ENCODE results near the gene RASGEF1B.

RASGEF1B gene

DNA sequence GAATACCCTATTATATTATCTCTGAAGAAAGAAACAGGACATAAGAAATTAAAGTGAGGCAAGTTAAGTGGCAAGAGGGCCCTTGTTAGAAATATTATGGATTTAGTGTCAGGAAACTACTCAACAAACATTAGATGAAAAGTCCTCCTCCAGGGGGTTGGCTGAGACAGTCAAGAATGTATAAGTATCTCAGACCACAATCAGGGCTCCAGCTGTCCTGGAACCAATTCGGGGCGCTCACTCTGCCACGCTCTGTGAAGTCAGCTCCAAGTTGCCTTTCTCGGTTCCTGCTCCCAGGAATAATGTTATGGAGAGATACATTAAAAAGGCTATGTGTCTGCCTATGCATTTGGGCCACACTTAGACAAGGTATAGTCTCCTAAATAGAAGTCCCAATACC, 73.3 kb downstream of the RASGEF1B start:
- Histone ChIP-seq H3K27ac (ENCODE audit: insufficient read depth in 1 of 2, low read depth in 1 of 2, low read length in 2 of 2, poor library complexity in 1 of 2, severe bottlenecking in 2 of 2) (no peak overlapping the region), H3K4me1 (ENCODE audit: control extremely low read depth in 1 of 4, control insufficient read depth in 4 of 4, insufficient read depth in 4 of 4, low read length in 3 of 4) (no peaks in the 10 kb centered on the region), H3K27me3 (replicated peaks in 2 of 5; ENCODE audit: control insufficient read depth in 4 of 5, insufficient read depth in 5 of 5, low read length in 4 of 5) (no peaks in the 10 kb centered on the region), H3K9me3 (ENCODE audit: control extremely low read depth in 1 of 5, control insufficient read depth in 4 of 5, insufficient read depth in 2 of 5, low read depth in 1 of 5, low read length in 4 of 5) (no peaks in the 10 kb centered on the region), H3K4me3 (ENCODE audit: control insufficient read depth in 1 of 7, extremely low read depth in 1 of 7, insufficient read depth in 4 of 7, low read depth in 2 of 7, low read length in 6 of 7) (no peak overlapping the region), H3K36me3 (ENCODE audit: control insufficient read depth in 4 of 4, insufficient read depth in 4 of 4, low read length in 3 of 4) (no peaks in the 10 kb centered on the region)
- POLR2A ChIA-PET: no interaction called here
- WGBS (ENCODE audit: insufficient coverage): 100% methylated on average over 1 of the region's 4 CpGs
- no peak for DNase-seq
- CTCF ChIA-PET: interaction anchor here (1.2 to 2.5 kb wide), 3 partner anchors 29 to 950 kb away, joined by 3 to 13 read pairs (median 4); no protein-coding TSS in a partner anchor

DNA sequence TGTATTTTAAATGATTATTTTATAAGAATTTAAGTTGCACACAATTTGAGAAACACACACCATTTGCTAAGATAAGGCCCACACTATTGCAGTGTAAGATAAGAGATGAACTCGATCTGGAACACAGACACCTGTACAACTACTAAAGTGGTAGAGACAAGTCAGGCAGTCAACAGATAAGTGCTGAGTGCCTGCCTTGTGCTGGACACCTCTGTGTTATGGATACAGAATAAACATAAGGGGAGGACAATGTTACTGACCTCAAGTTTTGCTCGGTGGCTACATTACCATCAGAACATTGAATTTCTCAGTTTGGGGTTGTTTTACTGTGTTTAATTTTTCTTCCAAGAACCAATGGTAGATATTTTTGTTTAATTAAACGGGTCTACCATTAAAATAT, 74.1 kb downstream of the RASGEF1B start:
- Histone ChIP-seq H3K36me3 (ENCODE audit: control insufficient read depth in 4 of 4, insufficient read depth in 4 of 4, low read length in 3 of 4) (no peaks in the 10 kb centered on the region), H3K27me3 (replicated peaks in 2 of 5; ENCODE audit: control insufficient read depth in 4 of 5, insufficient read depth in 5 of 5, low read length in 4 of 5) (no peaks in the 10 kb centered on the region), H3K4me3 (ENCODE audit: control insufficient read depth in 1 of 7, extremely low read depth in 1 of 7, insufficient read depth in 4 of 7, low read depth in 2 of 7, low read length in 6 of 7) (no peak overlapping the region), H3K27ac (ENCODE audit: insufficient read depth in 1 of 2, low read depth in 1 of 2, low read length in 2 of 2, poor library complexity in 1 of 2, severe bottlenecking in 2 of 2) (no peak overlapping the region), H3K9me3 (ENCODE audit: control extremely low read depth in 1 of 5, control insufficient read depth in 4 of 5, insufficient read depth in 2 of 5, low read depth in 1 of 5, low read length in 4 of 5) (no peaks in the 10 kb centered on the region), H3K4me1 (ENCODE audit: control extremely low read depth in 1 of 4, control insufficient read depth in 4 of 4, insufficient read depth in 4 of 4, low read length in 3 of 4) (no peaks in the 10 kb centered on the region)
- 100% methylated on average over 1 of the region's 3 CpGs for WGBS (ENCODE audit: insufficient coverage)
- ChIA-PET POLR2A (no interaction called here), CTCF (no interaction called here)
- no peak for DNase-seq

DNA sequence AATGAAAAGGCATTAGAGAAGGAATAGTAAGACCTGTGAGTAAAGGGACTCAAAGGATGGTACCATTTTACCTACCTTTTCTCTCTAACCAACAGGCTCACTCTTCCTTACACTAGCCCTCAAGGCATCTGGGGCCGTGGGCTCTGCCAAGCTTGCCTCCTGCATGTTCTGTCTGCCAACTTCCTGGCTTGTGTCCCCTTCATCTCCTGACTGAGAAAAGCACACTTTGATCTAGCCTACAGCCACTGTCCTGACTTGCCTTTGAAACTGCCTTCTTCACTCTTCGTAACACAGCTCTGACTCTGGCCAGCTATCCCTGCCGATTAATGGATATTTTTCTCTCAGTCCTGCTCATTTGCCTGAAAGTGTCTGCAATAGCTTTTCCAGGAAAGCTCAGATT, 76.5 kb downstream of the RASGEF1B start:
- H3K36me3 ChIP-seq (ENCODE audit: control insufficient read depth in 4 of 4, insufficient read depth in 4 of 4, low read length in 3 of 4): no peaks in the 10 kb centered on the region
- CTCF ChIA-PET: interaction anchor here (1.6 to 3.0 kb wide), 2 partner anchors 11 to 873 kb away, joined by 6 to 7 read pairs; no protein-coding TSS in a partner anchor

DNA sequence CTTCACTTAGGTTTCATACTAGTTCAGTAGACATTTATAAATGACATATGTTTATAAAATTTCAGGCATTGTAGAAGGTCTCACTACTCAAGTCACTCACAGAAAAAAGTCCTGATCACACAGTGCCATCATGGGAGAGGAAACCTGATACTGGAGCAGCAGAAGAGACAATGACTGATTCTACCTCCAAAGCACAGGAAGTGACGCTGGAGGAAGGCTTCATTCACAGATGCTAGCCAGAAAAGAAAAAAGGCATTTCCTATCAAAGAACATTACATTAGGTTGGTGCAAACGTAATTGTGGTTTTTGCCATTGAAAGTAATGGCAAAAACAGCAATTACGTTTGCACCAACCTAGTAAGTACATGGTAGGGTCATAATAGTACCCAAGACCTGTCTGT, 79.5 kb downstream of the RASGEF1B start:
- POLR2A ChIA-PET: no interaction called here
- Histone ChIP-seq H3K4me1 (ENCODE audit: control extremely low read depth in 1 of 4, control insufficient read depth in 4 of 4, insufficient read depth in 4 of 4, low read length in 3 of 4) (no peaks in the 10 kb centered on the region), H3K4me3 (ENCODE audit: control insufficient read depth in 1 of 7, extremely low read depth in 1 of 7, insufficient read depth in 4 of 7, low read depth in 2 of 7, low read length in 6 of 7) (no peak overlapping the region), H3K27me3 (replicated peaks in 2 of 5; ENCODE audit: control insufficient read depth in 4 of 5, insufficient read depth in 5 of 5, low read length in 4 of 5) (no peaks in the 10 kb centered on the region), H3K36me3 (ENCODE audit: control insufficient read depth in 4 of 4, insufficient read depth in 4 of 4, low read length in 3 of 4) (no peaks in the 10 kb centered on the region), H3K27ac (ENCODE audit: insufficient read depth in 1 of 2, low read depth in 1 of 2, low read length in 2 of 2, poor library complexity in 1 of 2, severe bottlenecking in 2 of 2) (no peak overlapping the region), H3K9me3 (ENCODE audit: control extremely low read depth in 1 of 5, control insufficient read depth in 4 of 5, insufficient read depth in 2 of 5, low read depth in 1 of 5, low read length in 4 of 5) (no peaks in the 10 kb centered on the region)
- WGBS (ENCODE audit: insufficient coverage): 100% methylated on average over 2 of the region's 3 CpGs
- no peak for DNase-seq
- CTCF ChIA-PET: no interaction called here

More for the DNA sequence above, 76.5 kb downstream of the RASGEF1B start:
- Histone ChIP-seq H3K9me3 (ENCODE audit: control extremely low read depth in 1 of 5, control insufficient read depth in 4 of 5, insufficient read depth in 2 of 5, low read depth in 1 of 5, low read length in 4 of 5) (no peaks in the 10 kb centered on the region), H3K27me3 (replicated peaks in 2 of 5; ENCODE audit: control insufficient read depth in 4 of 5, insufficient read depth in 5 of 5, low read length in 4 of 5) (no peaks in the 10 kb centered on the region), H3K4me1 (ENCODE audit: control extremely low read depth in 1 of 4, control insufficient read depth in 4 of 4, insufficient read depth in 4 of 4, low read length in 3 of 4) (no peaks in the 10 kb centered on the region), H3K4me3 (ENCODE audit: control insufficient read depth in 1 of 7, extremely low read depth in 1 of 7, insufficient read depth in 4 of 7, low read depth in 2 of 7, low read length in 6 of 7) (no peak overlapping the region), H3K27ac (ENCODE audit: insufficient read depth in 1 of 2, low read depth in 1 of 2, low read length in 2 of 2, poor library complexity in 1 of 2, severe bottlenecking in 2 of 2) (no peak overlapping the region)
- POLR2A ChIA-PET: no interaction called here
- no peak for DNase-seq
- 90% methylated on average over 3 of the region's 3 CpGs for WGBS (ENCODE audit: insufficient coverage)

DNA sequence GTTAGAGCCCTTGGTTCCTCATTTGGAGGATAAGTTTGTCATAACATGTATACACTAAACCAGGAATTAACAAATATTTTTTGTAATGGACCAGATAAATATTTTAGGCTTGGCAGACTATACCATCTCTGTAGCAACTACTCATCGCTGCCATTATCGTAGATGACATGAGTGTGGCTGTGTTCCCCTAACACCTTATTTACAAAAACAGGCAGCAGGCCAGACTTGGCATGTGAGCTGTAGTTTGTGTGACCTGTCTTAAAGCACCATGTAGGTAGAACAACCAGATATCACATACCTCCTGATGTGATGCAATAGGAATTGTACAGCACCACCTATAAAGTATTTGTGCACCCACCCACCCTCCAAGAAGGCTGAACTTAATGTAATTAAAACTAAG, 82.0 kb downstream of the RASGEF1B start:
- Histone ChIP-seq H3K27ac (ENCODE audit: insufficient read depth in 1 of 2, low read depth in 1 of 2, low read length in 2 of 2, poor library complexity in 1 of 2, severe bottlenecking in 2 of 2) (no peak overlapping the region), H3K4me1 (ENCODE audit: control extremely low read depth in 1 of 4, control insufficient read depth in 4 of 4, insufficient read depth in 4 of 4, low read length in 3 of 4) (no peaks in the 10 kb centered on the region), H3K27me3 (replicated peaks in 2 of 5; ENCODE audit: control insufficient read depth in 4 of 5, insufficient read depth in 5 of 5, low read length in 4 of 5) (no peaks in the 10 kb centered on the region), H3K36me3 (ENCODE audit: control insufficient read depth in 4 of 4, insufficient read depth in 4 of 4, low read length in 3 of 4) (no peaks in the 10 kb centered on the region), H3K4me3 (ENCODE audit: control insufficient read depth in 1 of 7, extremely low read depth in 1 of 7, insufficient read depth in 4 of 7, low read depth in 2 of 7, low read length in 6 of 7) (no peak overlapping the region), H3K9me3 (ENCODE audit: control extremely low read depth in 1 of 5, control insufficient read depth in 4 of 5, insufficient read depth in 2 of 5, low read depth in 1 of 5, low read length in 4 of 5) (no peaks in the 10 kb centered on the region)
- ChIA-PET POLR2A (interaction anchor here (0.6 kb wide), 1 partner anchor 505 kb away, joined by 3 read pairs; no protein-coding TSS in a partner anchor), CTCF (interaction anchor here (1.6 kb wide), 1 partner anchor 10 kb away, joined by 4 read pairs; no protein-coding TSS in a partner anchor)
- no CpG with 5 or more reads among the region's 2 CpGs for WGBS (ENCODE audit: insufficient coverage)
- no peak for DNase-seq

DNA sequence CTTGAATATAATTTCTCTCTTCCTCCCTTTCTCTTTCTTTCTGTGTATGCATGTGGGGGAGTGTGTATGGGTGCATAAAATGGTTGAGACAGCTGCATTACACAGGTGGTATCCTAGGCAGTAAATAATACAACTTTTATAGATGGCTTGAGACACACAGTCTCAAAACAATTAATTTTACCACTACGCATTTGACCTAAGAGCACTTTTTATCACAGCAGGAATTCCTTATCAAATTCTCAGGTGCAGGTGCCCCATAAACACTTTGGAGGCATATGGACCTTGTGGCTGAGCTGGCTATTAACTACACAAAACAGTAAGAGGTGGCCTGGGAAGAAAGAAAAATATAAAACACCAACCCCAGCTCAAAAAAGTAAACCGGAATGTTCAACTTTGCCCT, 91.3 kb downstream of the RASGEF1B start:
- no CpG with 5 or more reads among the region's 2 CpGs for WGBS (ENCODE audit: insufficient coverage)
- Histone ChIP-seq H3K4me3 (ENCODE audit: control insufficient read depth in 1 of 7, extremely low read depth in 1 of 7, insufficient read depth in 4 of 7, low read depth in 2 of 7, low read length in 6 of 7) (no peak overlapping the region), H3K27me3 (replicated peaks in 2 of 5; ENCODE audit: control insufficient read depth in 4 of 5, insufficient read depth in 5 of 5, low read length in 4 of 5) (no peaks in the 10 kb centered on the region), H3K27ac (ENCODE audit: insufficient read depth in 1 of 2, low read depth in 1 of 2, low read length in 2 of 2, poor library complexity in 1 of 2, severe bottlenecking in 2 of 2) (no peak overlapping the region), H3K9me3 (ENCODE audit: control extremely low read depth in 1 of 5, control insufficient read depth in 4 of 5, insufficient read depth in 2 of 5, low read depth in 1 of 5, low read length in 4 of 5) (peaks cover 0 to 3% (median 0%) of the 10 kb centered on the region in 5 experiments), H3K4me1 (ENCODE audit: control extremely low read depth in 1 of 4, control insufficient read depth in 4 of 4, insufficient read depth in 4 of 4, low read length in 3 of 4) (no peaks in the 10 kb centered on the region), H3K36me3 (ENCODE audit: control insufficient read depth in 4 of 4, insufficient read depth in 4 of 4, low read length in 3 of 4) (no peaks in the 10 kb centered on the region)
- no peak for DNase-seq
- ChIA-PET CTCF (interaction anchor here (1.5 kb wide), 2 partner anchors 9 to 11 kb away, joined by 4 read pairs; no protein-coding TSS in a partner anchor), POLR2A (no interaction called here)

DNA sequence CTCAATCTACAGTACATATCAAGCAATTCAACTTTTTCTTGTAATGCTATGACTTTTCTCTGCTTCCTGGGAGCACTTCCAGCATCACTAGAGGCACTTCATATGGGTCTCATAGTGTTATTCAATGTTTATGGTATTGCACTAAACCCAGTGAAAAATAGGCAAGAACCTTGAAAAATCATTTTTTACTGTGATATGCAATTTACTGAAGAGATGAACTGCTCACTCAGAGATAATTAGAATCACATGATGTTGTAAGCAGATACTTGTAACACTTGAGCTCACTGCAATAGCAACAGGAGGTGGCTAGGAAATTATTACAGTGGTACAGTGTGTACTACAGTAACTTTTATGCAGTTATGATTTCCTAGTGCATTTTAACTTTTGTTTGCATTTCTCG, 93.3 kb downstream of the RASGEF1B start:
- Histone ChIP-seq H3K9me3 (ENCODE audit: control extremely low read depth in 1 of 5, control insufficient read depth in 4 of 5, insufficient read depth in 2 of 5, low read depth in 1 of 5, low read length in 4 of 5) (peaks cover 0 to 3% (median 0%) of the 10 kb centered on the region in 5 experiments), H3K4me1 (ENCODE audit: control extremely low read depth in 1 of 4, control insufficient read depth in 4 of 4, insufficient read depth in 4 of 4, low read length in 3 of 4) (no peaks in the 10 kb centered on the region), H3K4me3 (ENCODE audit: control insufficient read depth in 1 of 7, extremely low read depth in 1 of 7, insufficient read depth in 4 of 7, low read depth in 2 of 7, low read length in 6 of 7) (no peak overlapping the region), H3K36me3 (ENCODE audit: control insufficient read depth in 4 of 4, insufficient read depth in 4 of 4, low read length in 3 of 4) (no peaks in the 10 kb centered on the region), H3K27ac (ENCODE audit: insufficient read depth in 1 of 2, low read depth in 1 of 2, low read length in 2 of 2, poor library complexity in 1 of 2, severe bottlenecking in 2 of 2) (no peak overlapping the region), H3K27me3 (replicated peaks in 2 of 5; ENCODE audit: control insufficient read depth in 4 of 5, insufficient read depth in 5 of 5, low read length in 4 of 5) (no peaks in the 10 kb centered on the region)
- no CpG with 5 or more reads among the region's 1 CpG for WGBS (ENCODE audit: insufficient coverage)
- POLR2A ChIA-PET: no interaction called here
- DNase-seq: no peak
- CTCF ChIA-PET: interaction anchor here (0.6 kb wide), 2 partner anchors 27 to 1171 kb away, joined by 3 read pairs; no protein-coding TSS in a partner anchor

Data from common myeloid progenitor, CD34-positive (primary cell).